SU-DHL-6 (cell line): ENCODE data around the gene PDPK1.

ENCODE experiments used
- H2AFZ ChIP-seq: fragments of 200-600 bp; sonication (generic); 2 replicates; pipeline ENCODE4 v1.6.1; 2014; ENCODE audit warnings: low read depth, mild to moderate bottlenecking, moderate library complexity, mixed read lengths, antibody characterized with exemption, low read length; ENCODE audit not compliant: severe bottlenecking
- H3F3A ChIP-seq: fragments of 200-600 bp; shearing (Covaris generic); 2 replicates; pipeline ENCODE4 v1.6.0; 2016; ENCODE audit warnings: antibody characterized with exemption, mild to moderate bottlenecking; ENCODE audit not compliant: insufficient read depth
- H3K27ac ChIP-seq: fragments of 200-600 bp; sonication (generic); 2 replicates; pipeline ENCODE4 v1.5.1; 2016; ENCODE audit warnings: low read depth, mild to moderate bottlenecking, low read length, moderate library complexity, mixed read lengths
- H3K27me3 ChIP-seq: fragments of 200-600 bp; sonication (generic), shearing (Covaris generic); 2 replicates; pipeline ENCODE4 v1.6.0; 2014; ENCODE audit warnings: mild to moderate bottlenecking, low read length
- H3K36me3 ChIP-seq: fragments of 200-600 bp; sonication (generic); 2 replicates; pipeline ENCODE4 v1.6.1; 2014; ENCODE audit warnings: mild to moderate bottlenecking, low read length, mixed read lengths
- H3K4me2 ChIP-seq: fragments of 300-600, 200-600 bp; shearing (Covaris generic), sonication (generic); 2 replicates; pipeline ENCODE4 v1.6.0; 2014; ENCODE audit warnings: low read length, low read depth, mild to moderate bottlenecking; ENCODE audit not compliant: poor library complexity, severe bottlenecking
- H3K4me3 ChIP-seq: fragments of 200-600 bp; sonication (generic); 2 replicates; pipeline ENCODE4 v1.5.1; 2014; ENCODE audit warnings: antibody characterized with exemption, low read length, mild to moderate bottlenecking, mixed read lengths; ENCODE audit not compliant: insufficient read depth, poor library complexity, severe bottlenecking
- H3K79me2 ChIP-seq: fragments of 200-600 bp; sonication (generic); 2 replicates; pipeline ENCODE4 v1.6.1; 2014; ENCODE audit warnings: mild to moderate bottlenecking, low read length, moderate library complexity; ENCODE audit not compliant: insufficient read depth
- H3K9ac ChIP-seq: fragments of 200-600 bp; sonication (generic); 2 replicates; pipeline ENCODE4 v1.7.0; 2014; ENCODE audit warnings: mild to moderate bottlenecking, low read length
- H3K9me2 ChIP-seq: fragments of 200-600 bp; sonication (generic); replicated peaks from 2 replicates; pipeline ENCODE4 v1.6.1; 2014; ENCODE audit warnings: low read length; ENCODE audit not compliant: insufficient read depth
- H3K9me3 ChIP-seq: fragments of 200-600 bp; sonication (generic); 2 replicates; pipeline ENCODE4 v1.6.1; 2014; ENCODE audit warnings: low read length, mixed read lengths; ENCODE audit not compliant: insufficient read depth
- H4K20me1 ChIP-seq: fragments of 200-600 bp; sonication (generic); 2 replicates; pipeline ENCODE4 v1.6.1; 2014; ENCODE audit warnings: low read depth, mild to moderate bottlenecking, antibody characterized with exemption, low read length, moderate library complexity, mixed read lengths
- CTCF ChIP-seq: fragments of 200-600 bp; sonication (generic); IDR thresholded peaks from one replicate; pipeline ENCODE4 v1.5.1; 2017; ENCODE audit warnings: antibody characterized with exemption, mild to moderate bottlenecking, low read length, moderate library complexity; ENCODE audit not compliant: insufficient read depth, poor library complexity, severe bottlenecking
- EZH2phosphoT487 ChIP-seq: fragments of 200-600 bp; sonication (generic), shearing (Covaris generic); conservative IDR thresholded peaks from 2 replicates; pipeline ENCODE4 v1.6.1; 2018; ENCODE audit warnings: mild to moderate bottlenecking, antibody characterized with exemption, low read length, moderate library complexity, mixed read lengths

PDPK1 gene

GRCh38 chr16:2492292-2492691 lies 45.5 kb upstream of the PDPK1 start:
- Histone ChIP-seq H2AFZ (no peak overlapping the region), H3K27ac (no peak overlapping the region), H3K27me3 (no peaks in the 10 kb centered on the region), H3K9me3 (no peaks in the 10 kb centered on the region), H3K4me3 (no peak overlapping the region), H4K20me1 (no peaks in the 10 kb centered on the region), H3K79me2 (no peaks in the 10 kb centered on the region; the same call in 1 of the 2 replicates), H3K36me3 (no peaks in the 10 kb centered on the region), H3K9me2 (no peaks in the 10 kb centered on the region), H3F3A (no peaks in the 10 kb centered on the region), H3K4me2 (no peak overlapping the region), H3K9ac (no peak overlapping the region)
- TF ChIP-seq EZH2phosphoT487 = no peak
- TF ChIP-seq CTCF = no peak

- Histone ChIP-seq H3K9ac (no peak overlapping the region), H2AFZ (no peak overlapping the region), H3K79me2 (no peaks in the 10 kb centered on the region; the same call in 1 of the 2 replicates), H3K9me3 (no peaks in the 10 kb centered on the region), H3K4me2 (no peak overlapping the region), H3K9me2 (no peaks in the 10 kb centered on the region), H3K36me3 (no peaks in the 10 kb centered on the region), H3K4me3 (no peak overlapping the region), H4K20me1 (no peaks in the 10 kb centered on the region), H3K27me3 (no peaks in the 10 kb centered on the region), H3K27ac (no peak overlapping the region), H3F3A (no peaks in the 10 kb centered on the region)
- TF ChIP-seq CTCF (no peak), EZH2phosphoT487 (no peak)
Measured at GRCh38 chr16:2493605-2494004, 44.2 kb upstream of the PDPK1 start.

GRCh38 chr16:2494616-2495015 lies 43.2 kb upstream of the PDPK1 start:
- H3K79me2 ChIP-seq = no peaks in the 10 kb centered on the region; the same call in 1 of the 2 replicates
- H4K20me1 ChIP-seq = no peaks in the 10 kb centered on the region
- no peak overlapping the region for H2AFZ ChIP-seq
- H3K27ac ChIP-seq = no peak overlapping the region
- H3K9me2 ChIP-seq = no peaks in the 10 kb centered on the region
- no peaks in the 10 kb centered on the region for H3K27me3 ChIP-seq
- H3K4me3 ChIP-seq = no peak overlapping the region
- no peaks in the 10 kb centered on the region for H3F3A ChIP-seq
- no peaks in the 10 kb centered on the region for H3K36me3 ChIP-seq
- TF ChIP-seq CTCF (no peak), EZH2phosphoT487 (no peak)
- H3K4me2 ChIP-seq = no peak overlapping the region
- no peaks in the 10 kb centered on the region for H3K9me3 ChIP-seq
- no peak overlapping the region for H3K9ac ChIP-seq
